Measurements from ENCODE around the gene MROH2A.

MROH2A gene

DNA sequence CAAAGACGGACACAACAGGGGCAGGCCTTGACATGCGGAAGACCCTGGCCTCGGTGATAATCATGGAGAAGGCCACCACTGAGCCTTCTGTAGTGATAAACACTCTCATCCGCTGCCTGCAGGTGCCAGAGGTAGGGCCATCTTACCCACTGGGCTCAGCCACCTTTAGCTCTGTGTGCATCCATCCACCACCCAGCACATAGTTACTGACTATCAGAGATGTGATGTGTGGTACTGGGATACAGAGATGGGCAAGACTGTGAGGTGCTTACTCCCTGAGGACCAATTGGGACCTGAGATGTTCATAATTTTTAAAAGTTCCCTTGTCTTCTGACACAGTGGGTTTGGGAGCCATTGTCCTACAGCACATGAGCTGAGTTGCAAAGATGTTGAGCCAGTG lies 1.6 kb downstream of the MROH2A start:
- no peaks in the 10 kb centered on the region for H3K79me2 ChIP-seq (ENCODE audit: insufficient read depth, low read length)
- H3K9me2 ChIP-seq (replicated peaks; ENCODE audit: low read depth, low read length): no peaks in the 10 kb centered on the region
- H3K9me3 ChIP-seq (ENCODE audit: insufficient read depth, low read depth, low read length): no peaks in the 10 kb centered on the region
- no peak overlapping the region for H2AFZ ChIP-seq (ENCODE audit: low read length)
- H3F3A ChIP-seq (ENCODE audit: low read depth): no peaks in the 10 kb centered on the region
- H3K4me2 ChIP-seq (ENCODE audit: low read depth, low read length, poor library complexity, severe bottlenecking): no peak overlapping the region
- H3K9ac ChIP-seq (ENCODE audit: low read depth, low read length, poor library complexity, severe bottlenecking): no peak overlapping the region
- no peaks in the 10 kb centered on the region for H3K4me1 ChIP-seq (ENCODE audit: insufficient read depth, low read length, poor library complexity, severe bottlenecking)
- no peak overlapping the region for H3K4me3 ChIP-seq (ENCODE audit: low read length, poor library complexity, severe bottlenecking)
- H3K27me3 ChIP-seq (ENCODE audit: insufficient read depth, low read length, poor library complexity, severe bottlenecking): no peaks in the 10 kb centered on the region
- TF ChIP-seq, protein P1, sequence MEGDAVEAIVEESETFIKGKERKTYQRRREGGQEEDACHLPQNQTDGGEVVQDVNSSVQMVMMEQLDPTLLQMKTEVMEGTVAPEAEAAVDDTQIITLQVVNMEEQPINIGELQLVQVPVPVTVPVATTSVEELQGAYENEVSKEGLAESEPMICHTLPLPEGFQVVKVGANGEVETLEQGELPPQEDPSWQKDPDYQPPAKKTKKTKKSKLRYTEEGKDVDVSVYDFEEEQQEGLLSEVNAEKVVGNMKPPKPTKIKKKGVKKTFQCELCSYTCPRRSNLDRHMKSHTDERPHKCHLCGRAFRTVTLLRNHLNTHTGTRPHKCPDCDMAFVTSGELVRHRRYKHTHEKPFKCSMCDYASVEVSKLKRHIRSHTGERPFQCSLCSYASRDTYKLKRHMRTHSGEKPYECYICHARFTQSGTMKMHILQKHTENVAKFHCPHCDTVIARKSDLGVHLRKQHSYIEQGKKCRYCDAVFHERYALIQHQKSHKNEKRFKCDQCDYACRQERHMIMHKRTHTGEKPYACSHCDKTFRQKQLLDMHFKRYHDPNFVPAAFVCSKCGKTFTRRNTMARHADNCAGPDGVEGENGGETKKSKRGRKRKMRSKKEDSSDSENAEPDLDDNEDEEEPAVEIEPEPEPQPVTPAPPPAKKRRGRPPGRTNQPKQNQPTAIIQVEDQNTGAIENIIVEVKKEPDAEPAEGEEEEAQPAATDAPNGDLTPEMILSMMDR (conservative IDR thresholded peaks at IDR 0.05; ENCODE audit: low read length): no peak
- no peak for TF ChIP-seq EZH2phosphoT487 (IDR thresholded peaks at IDR 0.05; ENCODE audit: borderline replicate concordance)
- no peaks in the 10 kb centered on the region for H3K36me3 ChIP-seq (ENCODE audit: insufficient read depth, low read length)
- no peaks in the 10 kb centered on the region for H4K20me1 ChIP-seq (ENCODE audit: insufficient read depth, low read length, poor library complexity, severe bottlenecking)

DNA sequence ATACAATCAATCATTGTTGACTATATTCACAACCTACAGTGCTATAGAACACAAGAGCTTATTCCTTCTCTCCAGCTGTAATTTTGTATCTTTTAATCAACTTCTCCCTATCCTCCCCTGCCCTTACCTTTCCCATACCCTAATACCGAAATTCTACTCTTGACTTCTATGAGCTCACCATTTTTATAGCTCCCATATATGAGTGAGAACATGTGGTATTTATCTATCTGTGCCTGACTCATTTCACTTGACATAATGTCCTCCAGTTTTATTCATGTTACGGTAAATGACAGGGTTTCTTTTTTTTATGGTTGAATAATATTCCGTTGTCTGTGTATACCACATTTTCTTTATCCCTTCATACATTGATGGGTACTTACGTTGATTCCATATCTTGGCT lies 2.6 kb downstream of the MROH2A start:
- Histone ChIP-seq H3K79me2 (ENCODE audit: insufficient read depth, low read length) (no peaks in the 10 kb centered on the region), H3F3A (ENCODE audit: low read depth) (no peaks in the 10 kb centered on the region), H2AFZ (ENCODE audit: low read length) (no peak overlapping the region), H4K20me1 (ENCODE audit: insufficient read depth, low read length, poor library complexity, severe bottlenecking) (no peaks in the 10 kb centered on the region), H3K4me3 (ENCODE audit: low read length, poor library complexity, severe bottlenecking) (no peak overlapping the region), H3K9me2 (replicated peaks; ENCODE audit: low read depth, low read length) (no peaks in the 10 kb centered on the region), H3K9ac (ENCODE audit: low read depth, low read length, poor library complexity, severe bottlenecking) (no peak overlapping the region), H3K36me3 (ENCODE audit: insufficient read depth, low read length) (no peaks in the 10 kb centered on the region), H3K4me2 (ENCODE audit: low read depth, low read length, poor library complexity, severe bottlenecking) (no peak overlapping the region), H3K4me1 (ENCODE audit: insufficient read depth, low read length, poor library complexity, severe bottlenecking) (no peaks in the 10 kb centered on the region), H3K9me3 (ENCODE audit: insufficient read depth, low read depth, low read length) (no peaks in the 10 kb centered on the region), H3K27me3 (ENCODE audit: insufficient read depth, low read length, poor library complexity, severe bottlenecking) (no peaks in the 10 kb centered on the region)
- no peak for TF ChIP-seq EZH2phosphoT487 (IDR thresholded peaks at IDR 0.05; ENCODE audit: borderline replicate concordance)
- TF ChIP-seq, protein P1 (conservative IDR thresholded peaks at IDR 0.05; ENCODE audit: low read length): no peak

DNA sequence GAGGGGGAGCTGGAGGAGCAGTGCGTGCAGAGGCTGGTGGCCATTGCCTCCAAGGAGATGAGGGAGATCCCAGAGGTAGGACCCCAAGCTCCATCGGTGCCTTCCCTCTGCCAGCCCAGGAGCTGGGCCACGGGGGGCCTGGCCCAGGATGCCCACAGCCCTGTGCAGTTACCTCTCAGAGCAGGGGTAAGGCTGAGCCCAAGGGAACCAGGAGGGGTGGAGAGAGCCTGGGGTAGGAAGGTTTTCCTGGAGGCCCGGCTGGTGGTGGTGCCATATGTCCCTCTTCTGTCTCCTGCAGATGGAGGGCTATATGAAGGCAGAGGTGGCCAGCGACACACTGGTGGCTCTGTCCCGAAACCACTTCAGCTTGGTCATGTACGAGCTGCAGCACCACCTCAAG lies 11.4 kb downstream of the MROH2A start:
- H3K4me1 ChIP-seq (ENCODE audit: insufficient read depth, low read length, poor library complexity, severe bottlenecking): no peaks in the 10 kb centered on the region
- H3F3A ChIP-seq (ENCODE audit: low read depth): no peaks in the 10 kb centered on the region
- no peak overlapping the region for H3K9ac ChIP-seq (ENCODE audit: low read depth, low read length, poor library complexity, severe bottlenecking)
- no peaks in the 10 kb centered on the region for H3K79me2 ChIP-seq (ENCODE audit: insufficient read depth, low read length)
- H3K4me3 ChIP-seq (ENCODE audit: low read length, poor library complexity, severe bottlenecking): no peak overlapping the region
- no peaks in the 10 kb centered on the region for H3K9me2 ChIP-seq (replicated peaks; ENCODE audit: low read depth, low read length)
- no peaks in the 10 kb centered on the region for H3K36me3 ChIP-seq (ENCODE audit: insufficient read depth, low read length)
- H3K27me3 ChIP-seq (ENCODE audit: insufficient read depth, low read length, poor library complexity, severe bottlenecking): no peaks in the 10 kb centered on the region
- no peaks in the 10 kb centered on the region for H3K9me3 ChIP-seq (ENCODE audit: insufficient read depth, low read depth, low read length)
- TF ChIP-seq, protein P1 (conservative IDR thresholded peaks at IDR 0.05; ENCODE audit: low read length): no peak
- no peak for TF ChIP-seq EZH2phosphoT487 (IDR thresholded peaks at IDR 0.05; ENCODE audit: borderline replicate concordance)
- no peak overlapping the region for H3K4me2 ChIP-seq (ENCODE audit: low read depth, low read length, poor library complexity, severe bottlenecking)
- H2AFZ ChIP-seq (ENCODE audit: low read length): no peak overlapping the region
- no peaks in the 10 kb centered on the region for H4K20me1 ChIP-seq (ENCODE audit: insufficient read depth, low read length, poor library complexity, severe bottlenecking)
